Measurements from ENCODE around the gene SHISAL1.

DNA sequence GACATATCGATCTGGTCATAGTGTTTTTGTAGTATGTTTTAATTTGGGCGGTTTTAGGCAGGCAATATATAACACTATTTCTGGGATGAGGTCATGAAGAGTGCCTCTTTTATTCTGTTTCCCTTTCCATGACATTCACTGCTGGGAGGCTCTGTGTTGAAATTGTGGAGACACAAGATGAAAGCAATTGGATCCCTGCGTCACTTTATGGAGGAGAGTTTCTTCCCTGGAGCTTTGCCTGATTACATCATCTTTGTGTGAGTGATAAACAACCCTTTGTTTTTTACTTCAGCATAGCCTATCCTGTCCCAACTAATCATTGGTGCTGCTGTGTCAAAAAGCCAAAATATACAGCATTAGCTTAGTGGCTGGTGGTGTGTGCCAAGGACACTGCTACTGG, 83.4 kb downstream of the SHISAL1 start:
- TF ChIP-seq BACH1 (IDR thresholded peaks at IDR 0.05; ENCODE audit: borderline replicate concordance) (no peak), POLR2A (IDR thresholded peaks at IDR 0.05; ENCODE audit: low read depth, low read length) (no peak), TAF1 (IDR thresholded peaks at IDR 0.05; ENCODE audit: borderline replicate concordance, low read depth, low read length) (no peak), SMAD1 (IDR thresholded peaks at IDR 0.05; ENCODE audit: low read depth, partially characterized antibody) (no peak)
- TF ChIP-seq, protein P1, sequence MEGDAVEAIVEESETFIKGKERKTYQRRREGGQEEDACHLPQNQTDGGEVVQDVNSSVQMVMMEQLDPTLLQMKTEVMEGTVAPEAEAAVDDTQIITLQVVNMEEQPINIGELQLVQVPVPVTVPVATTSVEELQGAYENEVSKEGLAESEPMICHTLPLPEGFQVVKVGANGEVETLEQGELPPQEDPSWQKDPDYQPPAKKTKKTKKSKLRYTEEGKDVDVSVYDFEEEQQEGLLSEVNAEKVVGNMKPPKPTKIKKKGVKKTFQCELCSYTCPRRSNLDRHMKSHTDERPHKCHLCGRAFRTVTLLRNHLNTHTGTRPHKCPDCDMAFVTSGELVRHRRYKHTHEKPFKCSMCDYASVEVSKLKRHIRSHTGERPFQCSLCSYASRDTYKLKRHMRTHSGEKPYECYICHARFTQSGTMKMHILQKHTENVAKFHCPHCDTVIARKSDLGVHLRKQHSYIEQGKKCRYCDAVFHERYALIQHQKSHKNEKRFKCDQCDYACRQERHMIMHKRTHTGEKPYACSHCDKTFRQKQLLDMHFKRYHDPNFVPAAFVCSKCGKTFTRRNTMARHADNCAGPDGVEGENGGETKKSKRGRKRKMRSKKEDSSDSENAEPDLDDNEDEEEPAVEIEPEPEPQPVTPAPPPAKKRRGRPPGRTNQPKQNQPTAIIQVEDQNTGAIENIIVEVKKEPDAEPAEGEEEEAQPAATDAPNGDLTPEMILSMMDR (IDR thresholded peaks at IDR 0.05 in 2 of 3, conservative IDR thresholded peaks at IDR 0.05 in 1 of 3; ENCODE audit: control insufficient read depth in 2 of 3, extremely low read depth in 1 of 3, insufficient read depth in 1 of 3, low read depth in 3 of 3, low read length in 3 of 3) = no peak
- TF ChIP-seq, protein P2, sequence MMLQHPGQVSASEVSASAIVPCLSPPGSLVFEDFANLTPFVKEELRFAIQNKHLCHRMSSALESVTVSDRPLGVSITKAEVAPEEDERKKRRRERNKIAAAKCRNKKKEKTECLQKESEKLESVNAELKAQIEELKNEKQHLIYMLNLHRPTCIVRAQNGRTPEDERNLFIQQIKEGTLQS (IDR thresholded peaks at IDR 0.05; ENCODE audit: borderline replicate concordance, extremely low read depth, low read depth, low read length) = no peak
- TF ChIP-seq, protein P3, sequence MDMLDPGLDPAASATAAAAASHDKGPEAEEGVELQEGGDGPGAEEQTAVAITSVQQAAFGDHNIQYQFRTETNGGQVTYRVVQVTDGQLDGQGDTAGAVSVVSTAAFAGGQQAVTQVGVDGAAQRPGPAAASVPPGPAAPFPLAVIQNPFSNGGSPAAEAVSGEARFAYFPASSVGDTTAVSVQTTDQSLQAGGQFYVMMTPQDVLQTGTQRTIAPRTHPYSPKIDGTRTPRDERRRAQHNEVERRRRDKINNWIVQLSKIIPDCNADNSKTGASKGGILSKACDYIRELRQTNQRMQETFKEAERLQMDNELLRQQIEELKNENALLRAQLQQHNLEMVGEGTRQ (IDR thresholded peaks at IDR 0.05; ENCODE audit: borderline replicate concordance, low read depth, low read length) = no peak
- TF ChIP-seq, protein P4, sequence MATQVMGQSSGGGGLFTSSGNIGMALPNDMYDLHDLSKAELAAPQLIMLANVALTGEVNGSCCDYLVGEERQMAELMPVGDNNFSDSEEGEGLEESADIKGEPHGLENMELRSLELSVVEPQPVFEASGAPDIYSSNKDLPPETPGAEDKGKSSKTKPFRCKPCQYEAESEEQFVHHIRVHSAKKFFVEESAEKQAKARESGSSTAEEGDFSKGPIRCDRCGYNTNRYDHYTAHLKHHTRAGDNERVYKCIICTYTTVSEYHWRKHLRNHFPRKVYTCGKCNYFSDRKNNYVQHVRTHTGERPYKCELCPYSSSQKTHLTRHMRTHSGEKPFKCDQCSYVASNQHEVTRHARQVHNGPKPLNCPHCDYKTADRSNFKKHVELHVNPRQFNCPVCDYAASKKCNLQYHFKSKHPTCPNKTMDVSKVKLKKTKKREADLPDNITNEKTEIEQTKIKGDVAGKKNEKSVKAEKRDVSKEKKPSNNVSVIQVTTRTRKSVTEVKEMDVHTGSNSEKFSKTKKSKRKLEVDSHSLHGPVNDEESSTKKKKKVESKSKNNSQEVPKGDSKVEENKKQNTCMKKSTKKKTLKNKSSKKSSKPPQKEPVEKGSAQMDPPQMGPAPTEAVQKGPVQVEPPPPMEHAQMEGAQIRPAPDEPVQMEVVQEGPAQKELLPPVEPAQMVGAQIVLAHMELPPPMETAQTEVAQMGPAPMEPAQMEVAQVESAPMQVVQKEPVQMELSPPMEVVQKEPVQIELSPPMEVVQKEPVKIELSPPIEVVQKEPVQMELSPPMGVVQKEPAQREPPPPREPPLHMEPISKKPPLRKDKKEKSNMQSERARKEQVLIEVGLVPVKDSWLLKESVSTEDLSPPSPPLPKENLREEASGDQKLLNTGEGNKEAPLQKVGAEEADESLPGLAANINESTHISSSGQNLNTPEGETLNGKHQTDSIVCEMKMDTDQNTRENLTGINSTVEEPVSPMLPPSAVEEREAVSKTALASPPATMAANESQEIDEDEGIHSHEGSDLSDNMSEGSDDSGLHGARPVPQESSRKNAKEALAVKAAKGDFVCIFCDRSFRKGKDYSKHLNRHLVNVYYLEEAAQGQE (IDR thresholded peaks at IDR 0.05; ENCODE audit: low read depth, low read length) = no peak

Measured in GM12878 (cell line).